Brain microvascular endothelial cell (primary cell): ENCODE data around the gene TOPORS.

Source experiments
- DNase-seq: peaks from one replicate; pipeline ENCODE4 v3.0.0-alpha.2; 2020
- H3K27ac ChIP-seq: fragments of 250-450 bp; sonication (Bioruptor Pico); 2 replicates; pipeline ENCODE4 v1.5.1; 2020; ENCODE audit warnings: mild to moderate bottlenecking, moderate library complexity
- H3K27me3 ChIP-seq: fragments of 250-450 bp; sonication (Bioruptor Pico); replicated peaks from 2 replicates; pipeline ENCODE4 v1.5.1; 2020; ENCODE audit warnings: mild to moderate bottlenecking
- H3K36me3 ChIP-seq: fragments of 250-450 bp; sonication (Bioruptor Pico); replicated peaks from 2 replicates; pipeline ENCODE4 v1.5.1; 2020; ENCODE audit warnings: mild to moderate bottlenecking
- H3K4me3 ChIP-seq: 2 replicates; pipeline ENCODE4 v1.5.1; 2011; ENCODE audit warnings: low read depth, mild to moderate bottlenecking, control low read depth, low read length, moderate library complexity
- CTCF ChIP-seq: IDR thresholded peaks from 2 replicates; pipeline ENCODE4 v1.5.1; 2011; ENCODE audit warnings: low read depth, mild to moderate bottlenecking, moderate library complexity, low read length, control low read depth, inconsistent platforms; ENCODE audit errors: missing control alignments
- in situ Hi-C: cut with HindIII; loops from 2 replicates; pipeline ENCODE4 v1.10.0; 2017; ENCODE audit warnings: low sequenced_read_pairs, low pct_ligation_motif_present

Gene TOPORS

DNA sequence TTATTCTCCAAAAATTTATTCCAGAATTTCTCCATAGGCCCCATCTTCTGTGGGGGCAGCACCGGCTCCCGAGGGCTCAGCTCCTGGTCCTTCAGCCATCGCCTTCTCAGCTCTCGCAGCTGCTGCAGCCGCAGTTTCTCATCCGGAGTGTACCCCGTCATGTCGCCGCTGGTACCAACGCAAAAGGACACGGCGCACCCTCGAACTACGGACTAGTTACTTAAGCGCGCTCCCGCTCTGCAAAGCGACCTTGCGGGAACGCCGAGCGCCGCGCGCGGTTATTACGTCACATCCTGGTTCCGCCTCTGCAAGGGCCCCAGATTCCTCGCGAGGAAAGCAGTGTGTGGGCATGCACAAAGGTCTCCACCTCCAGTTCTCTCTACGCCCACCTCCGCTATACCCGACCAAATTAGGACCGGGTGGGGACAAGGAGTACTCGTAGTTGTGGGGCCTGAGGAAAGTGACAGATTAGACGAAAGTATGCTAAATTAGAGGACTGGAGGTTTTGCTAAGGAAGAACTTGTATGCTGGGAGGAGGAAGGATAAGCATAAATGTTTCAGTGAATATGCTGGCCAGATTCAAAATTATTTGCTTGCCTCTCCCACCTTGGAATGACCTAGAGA lies 20.6 kb upstream of the TOPORS start, which contains the start of gene NDUFB6:
NDUFB6 (minus strand) TSS at position 260 of the 624 bp plus-strand sequence; CDS start at position 161, 99 bp downstream.
- H3K27ac ChIP-seq: peak within 1 kb of the TSS; percentile 41
- no peaks in the 10 kb centered on the region for H3K36me3 ChIP-seq
- no peaks in the 10 kb centered on the region for H3K27me3 ChIP-seq
- peak; percentile 90 for DNase-seq
- peak within 1 kb of the TSS; percentile 95 for H3K4me3 ChIP-seq
- in situ Hi-C loops: loop anchor here (10.0 to 25.0 kb wide), 2 partner anchors 198 to 414 kb away; no protein-coding TSS in a partner anchor
- no peak for TF ChIP-seq CTCF

DNA sequence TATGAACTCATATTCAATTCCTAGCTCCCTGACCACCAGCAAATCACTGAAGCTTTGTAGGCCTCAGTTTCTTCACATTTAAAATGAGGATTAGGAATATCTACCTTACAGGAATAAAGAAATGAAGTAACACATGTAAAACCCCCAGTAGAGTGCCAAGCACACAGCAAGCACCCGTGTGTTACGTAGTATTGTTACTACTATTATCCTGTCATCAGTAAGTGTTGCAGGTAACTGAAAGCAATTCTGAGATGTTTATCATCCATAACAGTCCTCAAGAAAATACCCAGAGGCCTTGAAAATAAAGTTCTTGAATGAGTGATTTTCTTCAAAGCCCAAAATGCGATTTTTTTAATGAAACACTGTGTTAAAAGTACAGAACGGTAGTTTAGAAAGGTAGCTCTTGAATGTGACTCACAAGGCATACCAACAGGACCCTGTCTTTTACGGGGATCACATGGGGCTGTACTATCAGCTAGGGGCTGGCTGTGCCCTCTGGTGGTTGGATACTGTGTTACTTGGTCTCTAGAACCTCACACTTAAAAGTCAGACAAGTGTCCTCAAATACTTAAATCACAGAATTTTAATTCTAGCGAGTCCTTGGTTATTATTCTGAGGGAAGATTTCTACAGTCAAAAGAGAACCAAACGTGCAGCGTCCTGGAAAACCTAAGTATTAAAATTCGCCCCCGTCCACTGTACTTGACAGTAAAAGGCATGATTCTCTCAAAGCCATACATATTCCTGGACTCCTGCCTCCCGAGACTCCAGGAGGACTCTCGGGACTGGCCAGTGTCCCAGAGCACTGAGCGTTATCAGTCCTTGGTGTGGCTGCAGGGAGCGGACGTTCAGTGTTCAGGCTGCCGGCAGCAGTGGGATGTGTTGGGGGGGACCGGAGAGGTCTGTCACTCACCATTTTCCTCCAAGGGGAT lies 19.8 kb upstream of the TOPORS start:
- peak overlapping the region; percentile 41 for H3K27ac ChIP-seq
- peaks cover 2% of the 10 kb centered on the region for H3K36me3 ChIP-seq
- peak; percentile 83 for DNase-seq
- in situ Hi-C loops: loop anchor here (10.0 to 25.0 kb wide), 2 partner anchors 197 to 415 kb away; no protein-coding TSS in a partner anchor
- peak; percentile 85 for TF ChIP-seq CTCF
- H3K4me3 ChIP-seq: peak overlapping the region; percentile 95
- H3K27me3 ChIP-seq: no peaks in the 10 kb centered on the region

- Histone ChIP-seq H3K4me3 (no peak overlapping the region), H3K27me3 (no peaks in the 10 kb centered on the region), H3K27ac (no peak overlapping the region), H3K36me3 (peaks cover 17% of the 10 kb centered on the region)
- no peak for TF ChIP-seq CTCF
- in situ Hi-C loops: loop anchor here (10.0 to 25.0 kb wide), 2 partner anchors 195 to 417 kb away; no protein-coding TSS in a partner anchor
- DNase-seq: no peak
Measured at GRCh38 chr9:32570262-32570661, 17.9 kb upstream of the TOPORS start.

GRCh38 chr9:32566770-32567169 lies 14.4 kb upstream of the TOPORS start:
- no peak overlapping the region for H3K27ac ChIP-seq
- no peak for DNase-seq
- TF ChIP-seq CTCF: no peak
- H3K36me3 ChIP-seq: peaks cover 17% of the 10 kb centered on the region
- H3K4me3 ChIP-seq: no peak overlapping the region
- in situ Hi-C loops: loop anchor here (25.0 kb wide), 1 partner anchor 421 kb away; no protein-coding TSS in a partner anchor
- no peaks in the 10 kb centered on the region for H3K27me3 ChIP-seq

GRCh38 chr9:32565967-32566366 lies 13.6 kb upstream of the TOPORS start:
- DNase-seq: no peak
- Histone ChIP-seq H3K27me3 (no peaks in the 10 kb centered on the region), H3K27ac (no peak overlapping the region), H3K4me3 (no peak overlapping the region), H3K36me3 (peaks cover 17% of the 10 kb centered on the region)
- TF ChIP-seq CTCF: no peak
- in situ Hi-C loops: loop anchor here (25.0 kb wide), 1 partner anchor 421 kb away; no protein-coding TSS in a partner anchor
